Measurements from ENCODE around the gene C17orf78.
"Not testable (repeated sequence)": the region's sequence is repeated elsewhere in the genome, so short reads cannot be mapped to it uniquely, and the experiment has no call there.

C17orf78 gene

GRCh38 chr17:37441369-37442014 is 65.7 kb downstream of the C17orf78 start:
- not testable (repeated sequence) for DNase-seq

Measured in SW 1271 (cell line).